ENCODE data around the gene HOXB1.

DNA sequence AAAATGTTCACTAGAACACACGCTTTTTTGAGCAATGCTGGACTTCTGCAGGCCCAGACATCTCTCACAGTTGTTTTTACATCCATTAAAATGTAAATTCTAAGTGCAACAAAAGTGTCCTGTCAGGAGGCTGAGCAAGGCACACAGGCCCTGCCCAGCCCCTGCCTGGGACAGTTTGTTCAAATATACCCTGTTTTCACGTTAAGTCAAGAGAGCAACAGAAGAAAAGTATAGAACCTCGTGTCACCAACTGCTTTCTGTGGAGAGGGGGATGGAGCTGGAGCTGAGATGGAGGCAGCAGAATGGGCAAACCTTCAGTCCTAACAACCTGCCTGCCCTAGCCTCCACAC lies 18.4 kb upstream of the HOXB1 start:
- TF ChIP-seq, protein P1, sequence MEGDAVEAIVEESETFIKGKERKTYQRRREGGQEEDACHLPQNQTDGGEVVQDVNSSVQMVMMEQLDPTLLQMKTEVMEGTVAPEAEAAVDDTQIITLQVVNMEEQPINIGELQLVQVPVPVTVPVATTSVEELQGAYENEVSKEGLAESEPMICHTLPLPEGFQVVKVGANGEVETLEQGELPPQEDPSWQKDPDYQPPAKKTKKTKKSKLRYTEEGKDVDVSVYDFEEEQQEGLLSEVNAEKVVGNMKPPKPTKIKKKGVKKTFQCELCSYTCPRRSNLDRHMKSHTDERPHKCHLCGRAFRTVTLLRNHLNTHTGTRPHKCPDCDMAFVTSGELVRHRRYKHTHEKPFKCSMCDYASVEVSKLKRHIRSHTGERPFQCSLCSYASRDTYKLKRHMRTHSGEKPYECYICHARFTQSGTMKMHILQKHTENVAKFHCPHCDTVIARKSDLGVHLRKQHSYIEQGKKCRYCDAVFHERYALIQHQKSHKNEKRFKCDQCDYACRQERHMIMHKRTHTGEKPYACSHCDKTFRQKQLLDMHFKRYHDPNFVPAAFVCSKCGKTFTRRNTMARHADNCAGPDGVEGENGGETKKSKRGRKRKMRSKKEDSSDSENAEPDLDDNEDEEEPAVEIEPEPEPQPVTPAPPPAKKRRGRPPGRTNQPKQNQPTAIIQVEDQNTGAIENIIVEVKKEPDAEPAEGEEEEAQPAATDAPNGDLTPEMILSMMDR (IDR thresholded peaks at IDR 0.05): no peak
- no peak for TF ChIP-seq POLR2A (IDR thresholded peaks at IDR 0.05)
